GM12878 (cell line): Measurements from ENCODE around the gene EVA1A. TPM values are rescaled to one million over a fixed set of nuclear protein-coding genes. Genes with fewer than 3 reads are reported as not detected.

Experiments
- ATAC-seq: fragments of 200-7000 bp; cut with Tn5 transposase; 3 replicates; pipeline ENCODE4 v1.9.1; 2020; ENCODE audit warnings: mild to moderate bottlenecking, moderate library complexity
- BruUV-seq: library from RNA; stranded (reverse); fragments of 400-500 nt; replicated peaks from 2 replicates; lab custom pipeline; 2021; lab: Mats Ljungman, UMichigan
- CTCF ChIA-PET: fragments of 300-600 bp; sonication (Branson Sonifier 250); formaldehyde crosslinking; extraction: SDS; loops from one replicate; lab custom pipeline; 2021; ENCODE audit warnings: inconsistent platforms; lab: Yijun Ruan, JAX
- POLR2A ChIA-PET: fragments of 350-600 bp; formaldehyde crosslinking; extraction: SDS; loops from one replicate; lab custom pipeline; 2021; ENCODE audit warnings: inconsistent platforms; lab: Charles Lee
- RAD21 ChIA-PET: fragments of 300-600 bp; sonication (Branson Sonifier 250); formaldehyde crosslinking; loops from one replicate; lab custom pipeline; 2023; ENCODE audit warnings: antibody characterized with exemption; ENCODE audit not compliant: unreplicated experiment; lab: Charles Lee
- SMC1A ChIA-PET: fragments of 300-600 bp; sonication (Branson Sonifier 250); formaldehyde crosslinking; loops from one replicate; lab custom pipeline; 2023; ENCODE audit not compliant: unreplicated experiment, uncharacterized antibody; lab: Charles Lee
- DNase-seq: peaks from one replicate; pipeline ENCODE4 v3.0.0-alpha.2; 2011; ENCODE audit warnings: low read depth, low spot score
- FAIRE-seq: peaks from 3 replicates; lab custom pipeline; 2011; peaks lifted over from hg19 to GRCh38; lab: Jason Lieb, UNC
- H2AFZ ChIP-seq: 2 replicates; pipeline ENCODE4 v1.6.0; 2011; ENCODE audit warnings: low read depth, low read length, control low read depth; ENCODE audit not compliant: control insufficient read depth
- H3K27ac ChIP-seq: 2 replicates; pipeline ENCODE4 v1.5.1; 2011; ENCODE audit warnings: control low read depth; ENCODE audit not compliant: control insufficient read depth, insufficient read depth
- H3K27me3 ChIP-seq, 2 experiments: replicated peaks in 1 of 2; 2 replicates each; pipeline versions ENCODE4 v1.6.0 to v1.6.1; 2011; ENCODE audit warnings: low read length in 1 of 2; ENCODE audit not compliant: control insufficient read depth in 2 of 2, insufficient read depth in 2 of 2
- H3K36me3 ChIP-seq, 2 experiments: 2 replicates each; pipeline ENCODE4 v1.5.1; 2011; ENCODE audit warnings: low read length in 1 of 2; ENCODE audit not compliant: control insufficient read depth in 2 of 2, insufficient read depth in 2 of 2
- H3K4me1 ChIP-seq: 2 replicates; pipeline ENCODE4 v1.6.1; 2011; ENCODE audit warnings: mild to moderate bottlenecking, low read length, moderate library complexity, mixed read lengths; ENCODE audit not compliant: control insufficient read depth, insufficient read depth
- H3K4me2 ChIP-seq: 2 replicates; pipeline ENCODE4 v1.6.0; 2011; ENCODE audit warnings: control low read depth; ENCODE audit not compliant: control insufficient read depth, insufficient read depth
- H3K4me3 ChIP-seq: fragments of 200-600 bp; sonication (generic); 2 replicates; pipeline ENCODE4 v1.5.1; 2016
- H3K79me2 ChIP-seq: 2 replicates; pipeline ENCODE4 v1.6.0; 2011; ENCODE audit warnings: low read length; ENCODE audit not compliant: control insufficient read depth, insufficient read depth
- H3K9ac ChIP-seq: 2 replicates; pipeline ENCODE4 v1.8.0; 2011; ENCODE audit warnings: low read length, control low read depth, mixed read lengths; ENCODE audit not compliant: control insufficient read depth, insufficient read depth
- H3K9me3 ChIP-seq: replicated peaks from 3 replicates; pipeline ENCODE4 v1.5.1; 2011; ENCODE audit warnings: mild to moderate bottlenecking, low read length; ENCODE audit not compliant: control insufficient read depth, insufficient read depth
- H4K20me1 ChIP-seq: 2 replicates; pipeline ENCODE4 v1.6.0; 2011; ENCODE audit not compliant: control insufficient read depth, insufficient read depth
- ESRRA ChIP-seq: IDR thresholded peaks from 2 replicates; pipeline ENCODE4 v1.6.1; 2012; ENCODE audit warnings: mild to moderate bottlenecking, low read length, improper control_type of control experiment
- IKZF1 ChIP-seq: fragments of 450-650 bp; conservative IDR thresholded peaks from 2 replicates; pipeline ENCODE4 v1.6.1; 2017; ENCODE audit warnings: antibody characterized with exemption, mild to moderate bottlenecking
- IRF4 ChIP-seq: IDR thresholded peaks from 2 replicates; pipeline ENCODE4 v1.6.1; 2011; ENCODE audit warnings: low read depth, low read length
- JUNB ChIP-seq: IDR thresholded peaks from 2 replicates; pipeline ENCODE4 v1.6.1; 2016; ENCODE audit warnings: antibody characterized with exemption, mild to moderate bottlenecking
- LARP7 ChIP-seq: fragments of 450-650 bp; IDR thresholded peaks from 2 replicates; pipeline ENCODE4 v1.6.1; 2017; ENCODE audit warnings: mild to moderate bottlenecking
- NFYB ChIP-seq: IDR thresholded peaks from 2 replicates; pipeline ENCODE4 v1.6.1; 2011; ENCODE audit warnings: low read depth, mild to moderate bottlenecking, low read length, improper control_type of control experiment, moderate library complexity; ENCODE audit not compliant: insufficient read depth
- STAT1 ChIP-seq: fragments of 450-650 bp; conservative IDR thresholded peaks from 2 replicates; pipeline ENCODE4 v1.6.1; 2014; ENCODE audit warnings: antibody characterized with exemption, mild to moderate bottlenecking
- STAT3 ChIP-seq: IDR thresholded peaks from 2 replicates; pipeline ENCODE4 v1.6.1; 2011; ENCODE audit warnings: low read depth, low read length, improper control_type of control experiment
- TAF1 ChIP-seq: IDR thresholded peaks from 2 replicates; pipeline ENCODE4 v1.6.1; 2011; ENCODE audit warnings: mild to moderate bottlenecking, low read depth, low read length, borderline replicate concordance
- in situ Hi-C: fragments of 300-500 bp; cut with MboI; formaldehyde crosslinking; loops from 9 replicates; pipeline ENCODE4 v1.14.3; 2018; ENCODE audit warnings: mixed read lengths
- intact Hi-C: fragments of 100-400 bp; cut with micrococcal nuclease; formaldehyde crosslinking; loops from one replicate; pipeline ENCODE4 v1.14.2; 2022; ENCODE audit not compliant: unreplicated experiment
- polyA plus RNA-seq, 11 experiments: library from polyadenylated mRNA; depleted of rRNA in 4 of 11; unstranded in 6 of 11; stranded (reverse) in 5 of 11; fragments of >200 nt; fragmentation: Nextera tagmentation in 4 of 11; fragmentation: Illumina TruSeq in 1 of 11; extraction: Ambion mirVana in 4 of 11; extraction: Trizol in 1 of 11; gene quantifications; 1 replicate in 1 of 11; 2 replicates in 10 of 11; pipeline versions ENCODE4 v1.2.1 to v1.2.3, GENCODE V29; 2011 to 2016; ENCODE audit warnings: inconsistent platforms in 2 of 11, missing spikeins in 2 of 11, low read depth in 1 of 11
- total RNA-seq, 4 experiments: library from RNA; depleted of rRNA in 3 of 4; stranded (reverse); fragments of >200 nt in 3 of 4; fragmentation: Illumina TruSeq in 1 of 4; extraction: Trizol in 1 of 4; gene quantifications; 2 replicates each; pipeline versions ENCODE4 v1.2.1 to v1.2.3, GENCODE V29; 2013 to 2021
- TF ChIP-seq, protein P1 (sequence below): fragments of 150-350 bp; IDR thresholded peaks from 2 replicates; pipeline ENCODE4 v1.6.1; 2016; ENCODE audit warnings: low read depth, low read length
- TF ChIP-seq, protein P2 (sequence below): fragments of 450-650 bp; IDR thresholded peaks from 2 replicates; pipeline ENCODE4 v1.6.1; 2016; ENCODE audit warnings: mild to moderate bottlenecking, moderate library complexity, borderline replicate concordance

Gene EVA1A
- total and polyA plus RNA-seq, 10 of the 15 experiments (the other 5 are each of a cell fraction or from before 2014, with no cell fraction given), result 0.13 to 1.0 (median 0.34) TPM; not detected in 5

DNA sequence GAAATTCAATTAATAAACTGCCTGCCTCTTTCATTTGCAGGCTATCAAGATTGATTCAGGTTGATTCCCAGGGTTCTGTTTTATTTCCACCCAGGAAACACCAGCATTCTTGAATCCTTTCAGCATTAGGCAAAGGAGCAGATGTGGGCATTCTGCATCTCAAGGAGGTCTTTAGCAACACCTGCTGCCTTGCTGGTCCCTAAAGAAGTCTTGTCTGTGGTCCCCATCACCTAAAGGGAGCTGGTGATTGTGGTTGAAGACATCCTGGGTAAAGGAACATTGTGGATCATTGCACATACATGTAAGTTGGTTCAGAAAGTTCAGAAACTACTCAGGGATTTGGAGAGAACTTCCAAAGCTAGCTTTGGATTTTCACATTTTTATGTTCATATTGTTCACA is 78.3 kb downstream of the EVA1A start:
- no peak overlapping the region for H3K27ac ChIP-seq
- no peaks in the 10 kb centered on the region for H4K20me1 ChIP-seq
- no peak for TF ChIP-seq IKZF1
- no peak for TF ChIP-seq STAT1
- TF ChIP-seq STAT3, result no peak
- TF ChIP-seq LARP7, result no peak
- no peak for TF ChIP-seq JUNB
- TF ChIP-seq, protein P1, sequence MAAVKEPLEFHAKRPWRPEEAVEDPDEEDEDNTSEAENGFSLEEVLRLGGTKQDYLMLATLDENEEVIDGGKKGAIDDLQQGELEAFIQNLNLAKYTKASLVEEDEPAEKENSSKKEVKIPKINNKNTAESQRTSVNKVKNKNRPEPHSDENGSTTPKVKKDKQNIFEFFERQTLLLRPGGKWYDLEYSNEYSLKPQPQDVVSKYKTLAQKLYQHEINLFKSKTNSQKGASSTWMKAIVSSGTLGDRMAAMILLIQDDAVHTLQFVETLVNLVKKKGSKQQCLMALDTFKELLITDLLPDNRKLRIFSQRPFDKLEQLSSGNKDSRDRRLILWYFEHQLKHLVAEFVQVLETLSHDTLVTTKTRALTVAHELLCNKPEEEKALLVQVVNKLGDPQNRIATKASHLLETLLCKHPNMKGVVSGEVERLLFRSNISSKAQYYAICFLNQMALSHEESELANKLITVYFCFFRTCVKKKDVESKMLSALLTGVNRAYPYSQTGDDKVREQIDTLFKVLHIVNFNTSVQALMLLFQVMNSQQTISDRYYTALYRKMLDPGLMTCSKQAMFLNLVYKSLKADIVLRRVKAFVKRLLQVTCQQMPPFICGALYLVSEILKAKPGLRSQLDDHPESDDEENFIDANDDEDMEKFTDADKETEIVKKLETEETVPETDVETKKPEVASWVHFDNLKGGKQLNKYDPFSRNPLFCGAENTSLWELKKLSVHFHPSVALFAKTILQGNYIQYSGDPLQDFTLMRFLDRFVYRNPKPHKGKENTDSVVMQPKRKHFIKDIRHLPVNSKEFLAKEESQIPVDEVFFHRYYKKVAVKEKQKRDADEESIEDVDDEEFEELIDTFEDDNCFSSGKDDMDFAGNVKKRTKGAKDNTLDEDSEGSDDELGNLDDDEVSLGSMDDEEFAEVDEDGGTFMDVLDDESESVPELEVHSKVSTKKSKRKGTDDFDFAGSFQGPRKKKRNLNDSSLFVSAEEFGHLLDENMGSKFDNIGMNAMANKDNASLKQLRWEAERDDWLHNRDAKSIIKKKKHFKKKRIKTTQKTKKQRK, result no peak
- no peak for TF ChIP-seq IRF4
- TF ChIP-seq ESRRA, result no peak
- no peak for TF ChIP-seq TAF1
- TF ChIP-seq, protein P2, sequence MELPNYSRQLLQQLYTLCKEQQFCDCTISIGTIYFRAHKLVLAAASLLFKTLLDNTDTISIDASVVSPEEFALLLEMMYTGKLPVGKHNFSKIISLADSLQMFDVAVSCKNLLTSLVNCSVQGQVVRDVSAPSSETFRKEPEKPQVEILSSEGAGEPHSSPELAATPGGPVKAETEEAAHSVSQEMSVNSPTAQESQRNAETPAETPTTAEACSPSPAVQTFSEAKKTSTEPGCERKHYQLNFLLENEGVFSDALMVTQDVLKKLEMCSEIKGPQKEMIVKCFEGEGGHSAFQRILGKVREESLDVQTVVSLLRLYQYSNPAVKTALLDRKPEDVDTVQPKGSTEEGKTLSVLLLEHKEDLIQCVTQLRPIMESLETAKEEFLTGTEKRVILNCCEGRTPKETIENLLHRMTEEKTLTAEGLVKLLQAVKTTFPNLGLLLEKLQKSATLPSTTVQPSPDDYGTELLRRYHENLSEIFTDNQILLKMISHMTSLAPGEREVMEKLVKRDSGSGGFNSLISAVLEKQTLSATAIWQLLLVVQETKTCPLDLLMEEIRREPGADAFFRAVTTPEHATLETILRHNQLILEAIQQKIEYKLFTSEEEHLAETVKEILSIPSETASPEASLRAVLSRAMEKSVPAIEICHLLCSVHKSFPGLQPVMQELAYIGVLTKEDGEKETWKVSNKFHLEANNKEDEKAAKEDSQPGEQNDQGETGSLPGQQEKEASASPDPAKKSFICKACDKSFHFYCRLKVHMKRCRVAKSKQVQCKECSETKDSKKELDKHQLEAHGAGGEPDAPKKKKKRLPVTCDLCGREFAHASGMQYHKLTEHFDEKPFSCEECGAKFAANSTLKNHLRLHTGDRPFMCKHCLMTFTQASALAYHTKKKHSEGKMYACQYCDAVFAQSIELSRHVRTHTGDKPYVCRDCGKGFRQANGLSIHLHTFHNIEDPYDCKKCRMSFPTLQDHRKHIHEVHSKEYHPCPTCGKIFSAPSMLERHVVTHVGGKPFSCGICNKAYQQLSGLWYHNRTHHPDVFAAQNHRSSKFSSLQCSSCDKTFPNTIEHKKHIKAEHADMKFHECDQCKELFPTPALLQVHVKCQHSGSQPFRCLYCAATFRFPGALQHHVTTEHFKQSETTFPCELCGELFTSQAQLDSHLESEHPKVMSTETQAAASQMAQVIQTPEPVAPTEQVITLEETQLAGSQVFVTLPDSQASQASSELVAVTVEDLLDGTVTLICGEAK, result no peak
- TF ChIP-seq NFYB, result no peak
- H3K4me2 ChIP-seq, result no peak overlapping the region
- DNase-seq, result no peak
- FAIRE-seq, result no peak
- peaks cover 2% of the 10 kb centered on the region; the same call in 1 of the 3 replicates for H3K9me3 ChIP-seq
- ChIA-PET POLR2A (no interaction called here), CTCF (interaction anchor here (0.7 to 1.7 kb wide), 3 partner anchors 15 to 126 kb away, joined by 3 to 6 read pairs (median 3); no protein-coding TSS in a partner anchor), RAD21 (no interaction called here), SMC1A (interaction anchor here (0.7 to 1.2 kb wide), 2 partner anchors 127 to 343 kb away, joined by 3 to 4 read pairs; no protein-coding TSS in a partner anchor)
- H3K4me1 ChIP-seq, result no peaks in the 10 kb centered on the region
- no TSS peak for BruUV-seq
- intact Hi-C loops, result no loop called here
- H3K4me3 ChIP-seq, result no peak overlapping the region
- no peak overlapping the region for H2AFZ ChIP-seq
- in situ Hi-C loops, result no loop called here
- no peak overlapping the region for H3K9ac ChIP-seq
- no peak for ATAC-seq
- no peaks in the 10 kb centered on the region for H3K36me3 ChIP-seq
- H3K79me2 ChIP-seq, result no peaks in the 10 kb centered on the region
- H3K27me3 ChIP-seq, result no peaks in the 10 kb centered on the region
